ENCODE data around the gene CORIN. TPM values are rescaled to one million over a fixed set of nuclear protein-coding genes. Genes with fewer than 3 reads are reported as not detected.

Gene CORIN
- total RNA-seq, 1 donor from 2014 or later: 2.1 TPM

GRCh38 chr4:47791965-47792364 is 45.9 kb downstream of the CORIN start:
- no peak for TF ChIP-seq CTCF (IDR thresholded peaks at IDR 0.05)
- peaks cover 3% of the 10 kb centered on the region for H3K9me3 Mint-ChIP-seq (ENCODE audit: low read depth)
- no peak overlapping the region for H3K4me3 Mint-ChIP-seq (ENCODE audit: unreplicated experiment)
- no peak overlapping the region for H3K27ac Mint-ChIP-seq (ENCODE audit: unreplicated experiment)
- H3K36me3 Mint-ChIP-seq (ENCODE audit: low read depth): no peaks in the 10 kb centered on the region
- peaks cover 32% of the 10 kb centered on the region for H3K27me3 Mint-ChIP-seq (ENCODE audit: low read depth)
- no peaks in the 10 kb centered on the region for H3K4me1 Mint-ChIP-seq (ENCODE audit: low read depth)
- no peak for DNase-seq (ENCODE audit: low spot score)

GRCh38 chr4:47790105-47790504 is 47.8 kb downstream of the CORIN start:
- Mint-ChIP-seq H3K36me3 (ENCODE audit: low read depth) (no peaks in the 10 kb centered on the region), H3K4me3 (ENCODE audit: unreplicated experiment) (no peak overlapping the region), H3K9me3 (ENCODE audit: low read depth) (peaks cover 3% of the 10 kb centered on the region), H3K4me1 (ENCODE audit: low read depth) (no peaks in the 10 kb centered on the region), H3K27ac (ENCODE audit: unreplicated experiment) (no peak overlapping the region), H3K27me3 (ENCODE audit: low read depth) (peaks cover 24% of the 10 kb centered on the region)
- no peak for TF ChIP-seq CTCF (IDR thresholded peaks at IDR 0.05)
- no peak for DNase-seq (ENCODE audit: low spot score)

- no peak for DNase-seq (ENCODE audit: low spot score)
- H3K4me3 Mint-ChIP-seq (ENCODE audit: unreplicated experiment): no peak overlapping the region
- H3K4me1 Mint-ChIP-seq (ENCODE audit: low read depth): no peaks in the 10 kb centered on the region
- TF ChIP-seq CTCF (IDR thresholded peaks at IDR 0.05): no peak
- no peaks in the 10 kb centered on the region for H3K36me3 Mint-ChIP-seq (ENCODE audit: low read depth)
- no peak overlapping the region for H3K27ac Mint-ChIP-seq (ENCODE audit: unreplicated experiment)
- H3K9me3 Mint-ChIP-seq (ENCODE audit: low read depth): peaks cover 3% of the 10 kb centered on the region
- peaks cover 23% of the 10 kb centered on the region for H3K27me3 Mint-ChIP-seq (ENCODE audit: low read depth)
Observed at GRCh38 chr4:47788126-47788525, 49.7 kb downstream of the CORIN start.

GRCh38 chr4:47786958-47787370 is 50.9 kb downstream of the CORIN start:
- Mint-ChIP-seq H3K4me1 (ENCODE audit: low read depth) (no peaks in the 10 kb centered on the region), H3K27me3 (ENCODE audit: low read depth) (peaks cover 22% of the 10 kb centered on the region), H3K4me3 (ENCODE audit: unreplicated experiment) (no peak overlapping the region)

GRCh38 chr4:47785153-47785552 is 52.7 kb downstream of the CORIN start:
- no peak for TF ChIP-seq CTCF (IDR thresholded peaks at IDR 0.05)
- Mint-ChIP-seq H3K9me3 (ENCODE audit: low read depth) (peaks cover 7% of the 10 kb centered on the region), H3K4me3 (ENCODE audit: unreplicated experiment) (no peak overlapping the region), H3K27ac (ENCODE audit: unreplicated experiment) (no peak overlapping the region), H3K4me1 (ENCODE audit: low read depth) (no peaks in the 10 kb centered on the region), H3K27me3 (ENCODE audit: low read depth) (peaks cover 21% of the 10 kb centered on the region), H3K36me3 (ENCODE audit: low read depth) (no peaks in the 10 kb centered on the region)
- no peak for DNase-seq (ENCODE audit: low spot score)

More at GRCh38 chr4:47786958-47787370, 50.9 kb downstream of the CORIN start:
- no peak for DNase-seq (ENCODE audit: low spot score)
- Mint-ChIP-seq H3K9me3 (ENCODE audit: low read depth) (peaks cover 3% of the 10 kb centered on the region), H3K36me3 (ENCODE audit: low read depth) (no peaks in the 10 kb centered on the region), H3K27ac (ENCODE audit: unreplicated experiment) (no peak overlapping the region)
- TF ChIP-seq CTCF (IDR thresholded peaks at IDR 0.05): no peak
